ENCODE results near the gene ANLN. TPM values are rescaled to one million over a fixed set of nuclear protein-coding genes. Genes with fewer than 3 reads are reported as not detected.

The ANLN gene
- total and polyA plus RNA-seq, 9 of the 15 experiments (the other 6 are each of a cell fraction or from before 2014, with no cell fraction given): 18.1 to 66.2 (median 38.7) TPM

DNA sequence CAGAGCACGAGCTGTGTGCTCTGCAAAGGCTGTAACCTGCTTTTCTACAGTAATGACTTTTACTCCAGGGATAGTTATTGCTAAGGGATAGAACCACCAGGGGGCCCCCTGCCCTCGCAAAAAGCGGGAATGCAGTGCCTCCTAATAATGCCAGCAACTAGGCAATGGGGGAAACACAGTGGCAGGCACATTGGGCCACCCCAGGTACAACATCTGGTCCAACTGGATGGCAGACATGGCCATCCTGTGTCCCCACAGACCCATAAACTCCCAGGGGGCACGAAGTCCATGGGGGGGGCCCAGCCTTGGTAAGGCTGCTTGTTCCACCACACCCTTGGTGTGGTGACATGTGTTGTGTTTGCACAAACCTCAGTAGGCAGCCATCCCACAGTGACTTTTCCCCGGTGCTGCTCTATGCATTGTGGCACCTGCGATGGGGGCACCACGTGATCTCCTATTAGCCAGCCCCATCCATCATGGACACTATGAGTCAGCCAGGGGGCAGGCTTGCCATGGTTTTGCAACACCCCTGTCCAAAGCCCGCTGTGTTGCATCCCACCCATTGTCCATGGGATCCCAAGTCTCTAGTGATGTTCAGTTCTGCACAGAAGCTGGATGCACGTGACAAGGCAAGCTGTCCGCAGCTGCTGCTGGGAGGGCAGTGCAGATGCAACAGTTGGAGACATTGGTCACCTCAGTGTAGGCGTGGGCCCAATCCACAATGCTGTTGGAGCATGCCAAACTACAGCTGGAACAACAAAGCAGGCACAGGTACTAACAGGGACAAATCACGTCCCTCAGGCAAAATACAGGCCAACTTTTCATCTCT, 84.0 kb downstream of the ANLN start (continued):
- TF ChIP-seq THAP12 (CRISPR knock-in tag; IDR thresholded peaks at IDR 0.05) (no peak), NEUROD1 (IDR thresholded peaks at IDR 0.05; ENCODE audit: borderline replicate concordance, low read depth, low read length, partially characterized antibody) (peak; percentile 8), SP1 (CRISPR knock-in tag; IDR thresholded peaks at IDR 0.05) (0 out of 2 replicates have a peak, but pooled peaks have one; percentile 26), ZNF740 (CRISPR knock-in tag; IDR thresholded peaks at IDR 0.05) (peak; percentile 93), ZNF740 (tag; IDR thresholded peaks at IDR 0.05) (0 out of 4 replicates have a peak, but pooled peaks of 1 of the 2 experiments have one; percentile 39), ESRRA (IDR thresholded peaks at IDR 0.05; ENCODE audit: borderline replicate concordance, low read depth) (no peak), HMG20A (CRISPR knock-in tag; conservative IDR thresholded peaks at IDR 0.05) (no peak), EWSR1 (IDR thresholded peaks at IDR 0.05; ENCODE audit: borderline replicate concordance, low read depth, partially characterized antibody) (no peak), SRSF1 (IDR thresholded peaks at IDR 0.05; ENCODE audit: low read depth, low read length) (no peak), ERF (CRISPR knock-in tag; IDR thresholded peaks at IDR 0.05) (no peak), ADNP (tag; IDR thresholded peaks at IDR 0.05) (no peak), CREBBP (IDR thresholded peaks at IDR 0.05; ENCODE audit: low read depth, low read length) (no peak), MECOM (CRISPR knock-in tag; IDR thresholded peaks at IDR 0.05) (no peak), PRMT5 (CRISPR knock-in tag; IDR thresholded peaks at IDR 0.05) (no peak), E4F1 (CRISPR knock-in tag; IDR thresholded peaks at IDR 0.05; ENCODE audit: borderline replicate concordance) (no peak), NFE2L1 (tag; IDR thresholded peaks at IDR 0.05; ENCODE audit: borderline replicate concordance, low read depth) (no peak), ZNF408 (CRISPR knock-in tag; IDR thresholded peaks at IDR 0.05; ENCODE audit: low read depth) (no peak), ZBTB49 (CRISPR knock-in tag; IDR thresholded peaks at IDR 0.05; ENCODE audit: borderline replicate concordance) (no peak)
